KMS-11 (cell line): Measurements from ENCODE around the gene TP63.

ENCODE experiments used
- H2AFZ ChIP-seq: fragments of 200-600 bp; sonication (generic); 2 replicates; pipeline ENCODE4 v1.6.1; 2016; ENCODE audit warnings: antibody characterized with exemption, mixed run types, low read depth
- H3K27ac ChIP-seq: fragments of 200-600 bp; sonication (generic); 2 replicates; pipeline ENCODE4 v1.6.1; 2016; ENCODE audit warnings: mild to moderate bottlenecking, mixed run types
- H3K27me3 ChIP-seq: fragments of 200-600 bp; sonication (generic); 2 replicates; pipeline ENCODE4 v1.6.1; 2017; ENCODE audit warnings: mild to moderate bottlenecking, low read depth, mixed run types, moderate library complexity; ENCODE audit not compliant: insufficient read depth
- H3K36me3 ChIP-seq: fragments of 200-600 bp; sonication (generic); 2 replicates; pipeline ENCODE4 v1.6.1; 2017; ENCODE audit warnings: mild to moderate bottlenecking, mixed run types; ENCODE audit not compliant: insufficient read depth
- H3K4me1 ChIP-seq: fragments of 200-600 bp; sonication (generic); 2 replicates; pipeline ENCODE4 v1.6.1; 2016; ENCODE audit warnings: mild to moderate bottlenecking, low read depth, mixed run types; ENCODE audit not compliant: poor library complexity, severe bottlenecking
- H3K4me2 ChIP-seq: fragments of 200-600 bp; sonication (generic); 2 replicates; pipeline ENCODE4 v1.7.0; 2016; ENCODE audit warnings: mild to moderate bottlenecking, mixed run types
- H3K4me3 ChIP-seq: fragments of 200-600 bp; sonication (generic); IDR thresholded peaks from 2 replicates; pipeline ENCODE4 v1.6.1; 2017; ENCODE audit warnings: low read depth, low read length, mixed read lengths; ENCODE audit not compliant: insufficient read depth
- H3K79me2 ChIP-seq: fragments of 200-600 bp; sonication (generic); 2 replicates; pipeline ENCODE4 v1.6.1; 2016; ENCODE audit warnings: low read depth, mixed run types; ENCODE audit not compliant: insufficient read depth
- H3K9ac ChIP-seq: fragments of 200-600 bp; sonication (generic); 2 replicates; pipeline ENCODE4 v1.6.1; 2016; ENCODE audit warnings: mild to moderate bottlenecking, mixed run types
- H4K20me1 ChIP-seq: fragments of 200-600 bp; sonication (generic); 2 replicates; pipeline ENCODE4 v1.6.1; 2016; ENCODE audit warnings: mild to moderate bottlenecking, mixed run types; ENCODE audit not compliant: insufficient read depth
- TF ChIP-seq, protein P1 (sequence below): fragments of 200-600 bp; sonication (generic); conservative IDR thresholded peaks from 2 replicates; pipeline ENCODE4 v1.6.1; 2017; ENCODE audit warnings: low read depth, mild to moderate bottlenecking, antibody characterized with exemption, low read length, moderate library complexity, mixed read lengths

The TP63 gene

GRCh38 chr3:189821262-189821661 is 190.1 kb downstream of the TP63 start:
- H3K27ac ChIP-seq, result no peak overlapping the region
- no peak overlapping the region for H3K4me2 ChIP-seq
- no peaks in the 10 kb centered on the region for H3K4me1 ChIP-seq
- no peaks in the 10 kb centered on the region for H3K27me3 ChIP-seq
- no peaks in the 10 kb centered on the region for H3K79me2 ChIP-seq
- no peaks in the 10 kb centered on the region for H3K36me3 ChIP-seq
- TF ChIP-seq, protein P1, sequence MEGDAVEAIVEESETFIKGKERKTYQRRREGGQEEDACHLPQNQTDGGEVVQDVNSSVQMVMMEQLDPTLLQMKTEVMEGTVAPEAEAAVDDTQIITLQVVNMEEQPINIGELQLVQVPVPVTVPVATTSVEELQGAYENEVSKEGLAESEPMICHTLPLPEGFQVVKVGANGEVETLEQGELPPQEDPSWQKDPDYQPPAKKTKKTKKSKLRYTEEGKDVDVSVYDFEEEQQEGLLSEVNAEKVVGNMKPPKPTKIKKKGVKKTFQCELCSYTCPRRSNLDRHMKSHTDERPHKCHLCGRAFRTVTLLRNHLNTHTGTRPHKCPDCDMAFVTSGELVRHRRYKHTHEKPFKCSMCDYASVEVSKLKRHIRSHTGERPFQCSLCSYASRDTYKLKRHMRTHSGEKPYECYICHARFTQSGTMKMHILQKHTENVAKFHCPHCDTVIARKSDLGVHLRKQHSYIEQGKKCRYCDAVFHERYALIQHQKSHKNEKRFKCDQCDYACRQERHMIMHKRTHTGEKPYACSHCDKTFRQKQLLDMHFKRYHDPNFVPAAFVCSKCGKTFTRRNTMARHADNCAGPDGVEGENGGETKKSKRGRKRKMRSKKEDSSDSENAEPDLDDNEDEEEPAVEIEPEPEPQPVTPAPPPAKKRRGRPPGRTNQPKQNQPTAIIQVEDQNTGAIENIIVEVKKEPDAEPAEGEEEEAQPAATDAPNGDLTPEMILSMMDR, result no peak
- H4K20me1 ChIP-seq, result no peaks in the 10 kb centered on the region
- no peak overlapping the region for H2AFZ ChIP-seq
- no peak overlapping the region for H3K9ac ChIP-seq
- H3K4me3 ChIP-seq, result no peak overlapping the region

- Histone ChIP-seq H3K79me2 (no peaks in the 10 kb centered on the region), H3K27ac (no peak overlapping the region), H3K4me3 (no peak overlapping the region), H3K27me3 (no peaks in the 10 kb centered on the region), H3K36me3 (no peaks in the 10 kb centered on the region), H4K20me1 (no peaks in the 10 kb centered on the region), H3K4me1 (no peaks in the 10 kb centered on the region), H2AFZ (no peak overlapping the region), H3K9ac (no peak overlapping the region), H3K4me2 (no peak overlapping the region)
- TF ChIP-seq, protein P1, result no peak
Measured at GRCh38 chr3:189822726-189823125, 191.5 kb downstream of the TP63 start.

DNA sequence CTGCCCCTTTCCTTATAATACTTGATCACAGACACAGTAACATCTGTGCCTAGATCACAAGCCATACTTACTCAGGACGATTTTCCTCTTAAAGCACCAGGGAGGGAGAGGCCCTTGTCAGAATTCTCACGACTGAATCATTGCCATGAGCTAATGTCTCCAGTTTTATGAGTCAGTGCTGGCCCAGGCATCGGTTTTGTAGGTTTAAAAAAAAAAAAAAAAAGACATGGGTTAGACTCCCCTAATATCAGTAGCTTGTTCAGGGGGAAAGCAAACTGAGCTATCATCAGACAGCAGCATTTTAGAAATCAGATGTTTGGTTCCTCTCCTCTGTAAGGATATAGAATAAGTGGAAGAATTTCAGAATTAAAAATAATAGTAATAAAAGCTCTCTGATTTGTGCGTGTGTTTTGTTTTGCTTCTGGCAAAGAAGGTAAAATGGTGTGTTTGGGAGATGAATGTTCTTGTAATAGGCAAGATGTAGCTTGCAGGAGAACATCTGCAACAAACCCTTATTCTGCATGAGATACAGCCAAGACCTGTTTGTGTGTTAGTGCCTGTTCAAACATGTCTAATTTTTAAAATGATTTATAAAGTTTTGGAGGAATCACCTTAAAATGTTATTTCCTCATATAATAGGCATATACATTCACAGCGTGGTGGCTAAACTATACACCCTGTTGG is 193.6 kb downstream of the TP63 start:
- no peaks in the 10 kb centered on the region for H3K36me3 ChIP-seq
- no peak overlapping the region for H3K9ac ChIP-seq
- no peak overlapping the region for H2AFZ ChIP-seq
- H3K4me1 ChIP-seq, result no peaks in the 10 kb centered on the region
- H3K4me3 ChIP-seq, result no peak overlapping the region
- no peak overlapping the region for H3K27ac ChIP-seq
- H3K27me3 ChIP-seq, result no peaks in the 10 kb centered on the region
- TF ChIP-seq, protein P1, result no peak
- H4K20me1 ChIP-seq, result no peaks in the 10 kb centered on the region
- no peaks in the 10 kb centered on the region for H3K79me2 ChIP-seq
- no peak overlapping the region for H3K4me2 ChIP-seq

- H3K27me3 ChIP-seq, result no peaks in the 10 kb centered on the region
Measured at GRCh38 chr3:189826566-189826965, 195.4 kb downstream of the TP63 start.

More at GRCh38 chr3:189826566-189826965, 195.4 kb downstream of the TP63 start:
- Histone ChIP-seq H4K20me1 (no peaks in the 10 kb centered on the region), H3K27ac (no peak overlapping the region), H2AFZ (no peak overlapping the region), H3K4me2 (no peak overlapping the region), H3K36me3 (no peaks in the 10 kb centered on the region), H3K4me3 (no peak overlapping the region), H3K4me1 (no peaks in the 10 kb centered on the region), H3K79me2 (no peaks in the 10 kb centered on the region), H3K9ac (no peak overlapping the region)
- TF ChIP-seq, protein P1, result no peak
